Heart left ventricle (tissue), 16 donors: ENCODE measurements around the gene PTPDC1. TPM values are rescaled to one million over a fixed set of nuclear protein-coding genes. Genes with fewer than 3 reads are reported as not detected.
A peak's percentile ranks its signal among the peaks of the same experiment; 100 is the strongest.

Experiments used
- ATAC-seq, 4 donors: fragments of 200-7000 bp; cut with Tn5 transposase; one replicate each; pipeline ENCODE4 v1.9.1; 2020 to 2022; ENCODE audit warnings: moderate library complexity in 4 of 4, mild to moderate bottlenecking in 3 of 4, moderate number of reproducible peaks in 1 of 4
- DNase-seq, 5 donors: peaks; one replicate each; pipeline ENCODE4 v3.0.0-alpha.2; 2020
- H3K27ac ChIP-seq, 12 donors: fragments of 200-600 bp; sonication (generic) in 4 of 12; one replicate each; pipeline versions ENCODE4 v1.5.0 to v1.8.0; 2016 to 2022; ENCODE audit warnings: mild to moderate bottlenecking in 2 of 12
- H3K27me3 ChIP-seq, 9 donors: fragments of 200-600 bp; sonication (generic) in 2 of 9; one replicate each; pipeline versions ENCODE4 v1.5.1 to v1.8.0; 2016 to 2022; ENCODE audit warnings: mild to moderate bottlenecking in 3 of 9
- H3K36me3 ChIP-seq, 9 donors: fragments of 200-600 bp; sonication (generic) in 2 of 9; one replicate each; pipeline versions ENCODE4 v1.5.0 to v1.8.0; 2018 to 2022; ENCODE audit warnings: mild to moderate bottlenecking in 2 of 9
- H3K4me1 ChIP-seq, 12 donors: fragments of 200-600 bp; sonication (generic) in 4 of 12; one replicate each; pipeline versions ENCODE4 v1.5.0 to v1.8.0; 2016 to 2022; ENCODE audit warnings: mild to moderate bottlenecking in 3 of 12
- H3K4me3 ChIP-seq, 12 donors: fragments of 200-600 bp; sonication (generic) in 4 of 12; one replicate each; pipeline versions ENCODE4 v1.5.0 to v1.8.0; 2017 to 2022; ENCODE audit warnings: mild to moderate bottlenecking in 9 of 12, moderate library complexity in 4 of 12
- H3K9me3 ChIP-seq, 12 donors: fragments of 200-600 bp; sonication (generic) in 4 of 12; one replicate each; pipeline versions ENCODE4 v1.5.0 to v1.8.0; 2016 to 2022; ENCODE audit warnings: mild to moderate bottlenecking in 1 of 12
- CTCF ChIP-seq, 12 donors: fragments of 200-600 bp; sonication (generic) in 4 of 12; IDR thresholded peaks; one replicate each; pipeline versions ENCODE4 v1.5.0 to v1.8.0; 2018 to 2022; ENCODE audit warnings: antibody characterized with exemption in 12 of 12, mild to moderate bottlenecking in 5 of 12
- POLR2A ChIP-seq, 2 donors: fragments of 450-650 bp; IDR thresholded peaks; one replicate each; pipeline ENCODE4 v1.6.1; 2017; ENCODE audit warnings: antibody characterized with exemption in 2 of 2, mild to moderate bottlenecking in 2 of 2, moderate library complexity in 2 of 2
- WGBS, 4 donors: extraction: QIAGEN DNeasy Blood & Tissue Kit in 2 of 4; methylation state at CpG; one replicate each; pipeline versions ENCODE4 v1.1.5 to v1.1.7; 2013 to 2018; 5-methylcytosine and 5-hydroxymethylcytosine counted together
- intact Hi-C, 10 donors: fragments of 100-400 bp; cut with DNase I; formaldehyde crosslinking; loops; one replicate each; pipeline versions ENCODE4 v1.11.1 to v1.14.2; 2022
- polyA plus RNA-seq, 2 donors: library from polyadenylated mRNA; stranded (reverse); fragments of 200-250 nt; gene quantifications; one replicate each; pipeline ENCODE4 v1.2.3, GENCODE V29; 2013
- total RNA-seq, 9 donors: library from RNA; depleted of rRNA in 2 of 9; stranded (reverse); fragments of >200 nt in 2 of 9; fragmentation: NEBNext Ultra II Directional in 3 of 9; extraction: Animal tissue kit (Norgen Biotek cat#: 25700) in 3 of 9; gene quantifications; one replicate each; pipeline versions ENCODE4 v1.1.0 to v1.2.4, GENCODE V29; 2016 to 2023
- donor health status: ischemic (EF 13 %, LVEDD 7.1; RV severe dilation, severe dysfunction).
- donor health status: healthy with polysubstance abuse.
- donor health status: DM: no; HTN: yes; CAD: no.
- donor health status: DM: no; HTN: no; CAD: no.
- donor health status: ischemic (EF 25% LVEDD 6.9; RV normal size, moderate dysfunction).
- donor health status: ischemic (EF 25% LVEDD 5.7; RV mildly dilated, moderate dysfunction).
- donor health status: healthy.
- donor health status: DM: yes; HTN: yes; CAD: no.
- donor health status: ischemic (EF 35%, LVEDD 5.7; RV mildly dilated, moderate dysfunction).
- donor health status: nonischemic (EF 11% LVEDD 7.7; RV severe dilation, severe dysfunction).
- donor health status: DM: yes; HTN: yes; CAD: no.
- donor health status: PGD.
- donor health status: ischemic (EF 29% LVEDD 5.4; RV normal size, mild dysfunction).
- donor health status: nonischemic (EF 23%, LVEDD 6.1; RV moderate dilation, normal function).

PTPDC1 gene
- total and polyA plus RNA-seq, 11 donors, result 6.0 to 12.3 (median 7.9) TPM

GRCh38 chr9:94081864-94082463 lies 2.3 kb upstream of the PTPDC1 start:
- Histone ChIP-seq H3K9me3 (no peaks in the 10 kb centered on the region), H3K36me3 (peaks cover 0 to 3% (median 0%) of the 10 kb centered on the region in 9 donors), H3K4me3 (no peak overlapping the region), H3K27ac (peak overlapping the region in 11 of 12 donors; percentile 15 to 76 (median 55)), H3K27me3 (no peaks in the 10 kb centered on the region), H3K4me1 (peaks cover 0 to 45% (median 30%) of the 10 kb centered on the region in 12 donors)
- WGBS, 4 donors, result 58 to 69% (median 65%) methylated on average over 8 of the region's 8 CpGs
- peak in 3 of 12 donors; percentile 16 to 36 (median 22) for TF ChIP-seq CTCF (IDR thresholded peaks at IDR 0.05)
- TF ChIP-seq POLR2A (IDR thresholded peaks at IDR 0.05), result no peak
- intact Hi-C loops, result loop anchor here in 7 of 10 donors (2.0 to 10.0 kb wide), 9 partner anchors 50 to 130 kb away; no protein-coding TSS in a partner anchor
- ATAC-seq (peak in 3 of 4 donors; percentile 21 to 49 (median 22)), DNase-seq (peak in 2 of 5 donors; percentile 33 to 43)

- H3K27ac ChIP-seq, result peak overlapping the region in 11 of 12 donors; percentile 15 to 76 (median 55)
- peaks cover 0 to 5% (median under 1%) of the 10 kb centered on the region in 9 donors for H3K36me3 ChIP-seq
- DNase-seq, result no peak
- H3K9me3 ChIP-seq, result no peaks in the 10 kb centered on the region
- no peak for TF ChIP-seq CTCF (IDR thresholded peaks at IDR 0.05)
- TF ChIP-seq POLR2A (IDR thresholded peaks at IDR 0.05), result no peak
- 62 to 76% (median 70%) methylated on average over 3 of the region's 3 CpGs for WGBS, 4 donors
- ATAC-seq, result no peak
- peaks cover 0 to 45% (median 31%) of the 10 kb centered on the region in 12 donors for H3K4me1 ChIP-seq
- H3K4me3 ChIP-seq, result no peak overlapping the region
- intact Hi-C loops, result loop anchor here in 7 of 10 donors (2.0 to 10.0 kb wide), 9 partner anchors 50 to 130 kb away; no protein-coding TSS in a partner anchor
- no peaks in the 10 kb centered on the region for H3K27me3 ChIP-seq
These were observed 1.7 kb upstream of the PTPDC1 start for GRCh38 chr9:94082553-94082952.

- TF ChIP-seq CTCF (IDR thresholded peaks at IDR 0.05), result no peak
- no peak for TF ChIP-seq POLR2A (IDR thresholded peaks at IDR 0.05)
- ATAC-seq (no peak), DNase-seq (no peak)
- Histone ChIP-seq H3K4me3 (peak overlapping the region in 4 of 12 donors; percentile 18 to 43 (median 29)), H3K27me3 (no peaks in the 10 kb centered on the region), H3K36me3 (peaks cover 0 to 9% (median 3%) of the 10 kb centered on the region in 9 donors), H3K4me1 (peaks cover 0 to 45% (median 31%) of the 10 kb centered on the region in 12 donors), H3K9me3 (no peaks in the 10 kb centered on the region), H3K27ac (peak overlapping the region in 11 of 12 donors; percentile 15 to 76 (median 53))
- WGBS, 4 donors, result 50 to 81% (median 63%) methylated on average over 1 of the region's 1 CpG
- intact Hi-C loops, result loop anchor here in 7 of 10 donors (2.0 to 10.0 kb wide), 9 partner anchors 49 to 129 kb away; no protein-coding TSS in a partner anchor
These were observed 1.3 kb upstream of the PTPDC1 start for GRCh38 chr9:94082956-94083355.

GRCh38 chr9:94083384-94083783 lies 880 bp upstream of the PTPDC1 start:
- intact Hi-C loops, result loop anchor here in 7 of 10 donors (2.0 to 10.0 kb wide), 9 partner anchors 49 to 129 kb away; no protein-coding TSS in a partner anchor
- ATAC-seq (peak in 3 of 4 donors; percentile 51 to 61 (median 53)), DNase-seq (no peak)
- TF ChIP-seq POLR2A (IDR thresholded peaks at IDR 0.05) (no peak), CTCF (IDR thresholded peaks at IDR 0.05) (no peak)
- WGBS, 4 donors, result 48 to 64% (median 51%) methylated on average over 6 of the region's 6 CpGs
- Histone ChIP-seq H3K27ac (peak overlapping the region in 11 of 12 donors; percentile 15 to 76 (median 53)), H3K4me1 (peaks cover 0 to 45% (median 31%) of the 10 kb centered on the region in 12 donors), H3K36me3 (peaks cover 0 to 13% (median 3%) of the 10 kb centered on the region in 9 donors), H3K27me3 (no peaks in the 10 kb centered on the region), H3K9me3 (no peaks in the 10 kb centered on the region), H3K4me3 (peak overlapping the region in 4 of 12 donors; percentile 18 to 43 (median 29))
